Fibroblast of gingiva (primary cell): ENCODE measurements around the gene SORT1.
"Not testable (repeated sequence)": the region's sequence is repeated elsewhere in the genome, so short reads cannot be mapped to it uniquely, and the experiment has no call there.

Experiments used
- DNase-seq: peaks from one replicate; pipeline ENCODE4 v3.0.0-alpha.2; 2011; ENCODE audit warnings: low read depth

The SORT1 gene

GRCh38 chr1:109341944-109342930, 55.5 kb downstream of the SORT1 start:
- DNase-seq = no peak

- DNase-seq = no peak
Observed at GRCh38 chr1:109338608-109339007, 59.1 kb downstream of the SORT1 start.

- no peak for DNase-seq
Observed at GRCh38 chr1:109338091-109338490, 59.6 kb downstream of the SORT1 start.

- no peak for DNase-seq
Observed at GRCh38 chr1:109335091-109335490, 62.6 kb downstream of the SORT1 start.

- no peak for DNase-seq
Observed at GRCh38 chr1:109331113-109331512, 66.6 kb downstream of the SORT1 start.

GRCh38 chr1:109327285-109327684, 70.4 kb downstream of the SORT1 start:
- DNase-seq = no peak

GRCh38 chr1:109322974-109323373, 74.7 kb downstream of the SORT1 start:
- DNase-seq = no peak

- DNase-seq = no peak
Observed at GRCh38 chr1:109319114-109319513, 78.6 kb downstream of the SORT1 start.

GRCh38 chr1:109316506-109316905, 81.2 kb downstream of the SORT1 start:
- DNase-seq = no peak

- DNase-seq = no peak
Observed at GRCh38 chr1:109315288-109315687, 82.4 kb downstream of the SORT1 start.

GRCh38 chr1:109314795-109315194, 82.9 kb downstream of the SORT1 start:
- peak; percentile 62 for DNase-seq

- DNase-seq = peak; percentile 48
Observed at GRCh38 chr1:109312978-109313775, 84.5 kb downstream of the SORT1 start.

GRCh38 chr1:109312246-109312645, 85.5 kb downstream of the SORT1 start:
- DNase-seq = no peak

- no peak for DNase-seq
Observed at GRCh38 chr1:109309347-109309746, 88.4 kb downstream of the SORT1 start.

GRCh38 chr1:109307274-109308021, 90.3 kb downstream of the SORT1 start:
- DNase-seq = no peak

- no peak for DNase-seq
Observed at GRCh38 chr1:109306832-109307273, 90.9 kb downstream of the SORT1 start, which contains the start of gene MYBPHL. Gene MYBPHL (minus strand): TSS chr1:109307011. CDS start chr1:109306991, 20 bp downstream.

GRCh38 chr1:109305991-109306390, 91.7 kb downstream of the SORT1 start:
- DNase-seq = not testable (repeated sequence)

- no peak for DNase-seq
Observed at GRCh38 chr1:109304226-109304920, 93.3 kb downstream of the SORT1 start.

GRCh38 chr1:109301874-109302273, 95.8 kb downstream of the SORT1 start:
- no peak for DNase-seq

- no peak for DNase-seq
Observed at GRCh38 chr1:109300650-109301151, 97.0 kb downstream of the SORT1 start.
